Bone marrow (tissue), 2 donors: ENCODE results near the gene XAB2.

Experiments used
- DNase-seq, 2 donors: peaks; one replicate each; lab custom pipeline; 2025; lab: John Stamatoyannopoulos, UW

Gene XAB2

DNA sequence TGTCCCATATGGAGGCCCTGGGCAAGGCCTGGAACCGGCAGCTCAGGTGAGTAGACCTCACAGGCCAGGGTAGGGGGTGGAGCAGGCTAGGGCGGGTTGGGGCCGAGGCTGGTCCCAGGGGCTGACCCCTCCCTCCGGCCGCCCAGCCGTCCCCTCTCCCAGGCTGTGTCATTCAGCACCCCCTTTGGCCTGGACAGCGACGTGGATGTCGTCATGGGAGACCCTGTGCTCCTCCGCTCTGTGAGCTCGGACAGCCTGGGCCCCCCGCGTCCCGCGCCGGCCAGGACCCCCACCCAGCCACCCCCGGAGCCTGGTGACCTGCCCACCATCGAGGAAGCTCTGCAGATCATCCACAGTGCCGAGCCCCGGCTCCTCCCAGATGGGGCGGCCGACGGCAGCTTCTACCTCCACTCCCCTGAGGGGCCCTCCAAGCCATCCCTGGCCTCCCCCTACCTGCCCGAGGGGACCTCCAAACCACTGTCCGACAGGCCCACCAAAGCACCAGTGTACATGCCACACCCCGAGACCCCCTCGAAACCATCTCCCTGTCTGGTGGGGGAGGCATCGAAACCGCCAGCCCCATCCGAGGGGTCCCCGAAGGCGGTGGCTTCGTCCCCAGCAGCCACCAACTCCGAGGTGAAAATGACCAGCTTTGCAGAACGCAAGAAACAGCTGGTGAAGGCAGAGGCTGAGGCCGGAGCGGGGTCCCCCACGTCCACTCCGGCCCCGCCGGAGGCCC, 17.6 kb downstream of the XAB2 start:
- DNase-seq = no peak

DNA sequence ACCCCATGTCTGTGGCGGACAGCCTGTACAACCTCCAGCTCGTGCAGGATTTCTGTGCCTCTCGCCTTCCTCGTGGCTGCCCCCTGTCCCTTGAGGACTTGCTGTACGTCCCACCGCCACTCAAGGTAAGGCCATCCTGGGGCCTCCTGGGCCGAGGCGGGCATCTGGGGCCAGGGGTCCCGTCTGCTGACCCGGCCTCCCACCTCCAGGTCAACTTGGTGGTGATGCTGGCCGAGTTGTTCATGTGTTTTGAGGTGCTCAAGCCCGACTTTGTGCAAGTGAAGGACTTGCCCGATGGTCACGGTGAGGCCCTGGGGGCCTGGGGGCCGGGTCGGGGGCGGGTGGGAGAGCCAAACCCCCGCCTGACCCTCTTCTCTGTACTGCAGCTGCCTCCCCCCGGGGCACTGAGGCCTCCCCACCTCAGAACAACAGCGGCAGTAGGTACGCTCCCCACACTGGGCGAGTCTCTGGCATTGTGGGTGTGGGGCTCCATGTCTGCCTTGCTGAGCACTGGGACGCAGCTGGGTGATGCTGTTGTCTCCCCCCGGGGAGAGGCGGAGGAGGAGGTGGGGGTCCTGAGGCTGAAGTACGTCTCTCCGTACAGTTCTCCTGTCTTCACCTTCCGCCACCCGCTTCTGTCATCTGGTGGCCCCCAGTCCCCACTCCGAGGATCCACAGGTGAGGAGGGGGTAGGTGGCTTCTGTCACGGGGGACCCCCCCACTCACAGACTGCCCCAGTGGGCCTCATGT, 18.7 kb downstream of the XAB2 start:
- DNase-seq = no peak

DNA sequence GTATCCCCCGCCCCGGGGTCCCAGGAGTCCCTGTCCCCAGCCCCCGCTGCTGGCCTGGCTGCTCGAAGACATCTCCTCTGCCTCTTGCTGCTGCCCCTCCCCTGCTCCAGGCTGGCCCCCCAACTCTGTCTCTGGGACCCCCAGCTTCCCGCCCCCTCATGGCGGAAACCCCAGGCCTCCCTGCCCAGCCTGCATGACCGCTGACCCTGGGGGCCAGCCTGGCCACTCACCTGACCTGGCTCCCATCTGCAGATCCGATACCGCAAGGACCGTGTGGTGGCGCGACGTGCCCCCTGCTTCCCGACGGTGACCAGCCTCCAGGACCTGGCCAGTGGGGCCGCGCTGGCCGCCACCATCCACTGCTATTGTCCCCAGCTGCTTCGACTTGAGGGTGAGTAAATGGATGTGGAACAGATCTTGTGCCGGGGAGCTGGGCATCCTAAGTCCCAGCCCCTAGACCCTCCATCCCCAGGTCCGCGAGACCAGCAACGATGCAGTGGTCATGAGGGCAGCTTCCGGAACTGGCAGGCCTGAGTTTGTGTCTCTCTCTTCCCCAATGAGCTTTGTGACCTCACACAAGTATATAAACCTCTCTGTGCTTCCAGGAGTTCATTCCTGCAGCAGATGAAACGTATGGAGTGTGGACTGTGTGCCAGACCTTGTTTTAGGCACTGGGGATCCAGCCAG, 21.3 kb downstream of the XAB2 start:
- no peak for DNase-seq

- DNase-seq = no peak
Observed at GRCh38 chr19:7607212-7607873, 22.0 kb downstream of the XAB2 start.

DNA sequence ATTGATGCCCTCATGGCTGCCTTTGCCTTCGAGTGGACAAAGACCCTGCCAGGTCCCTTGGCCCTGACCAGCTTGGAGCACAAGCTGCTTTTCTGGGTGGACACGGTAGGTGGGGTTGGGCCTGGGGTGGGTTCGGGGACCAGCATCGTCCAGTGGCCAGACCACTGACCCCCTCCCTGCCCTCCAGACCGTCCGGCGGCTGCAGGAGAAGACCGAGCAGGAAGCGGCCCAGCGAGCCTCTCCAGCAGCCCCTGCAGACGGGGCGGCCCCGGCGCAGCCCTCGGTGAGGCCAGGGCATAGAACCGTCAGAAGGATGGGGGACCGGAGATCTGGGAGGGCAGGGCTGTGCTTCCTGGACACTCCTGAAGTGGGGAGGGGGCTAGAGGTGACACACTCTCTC, 23.1 kb downstream of the XAB2 start:
- DNase-seq = no peak

- peak in 1 of 2 donors; percentile 18 for DNase-seq
Observed at GRCh38 chr19:7605490-7606222, 23.7 kb downstream of the XAB2 start.

GRCh38 chr19:7603919-7604318, 25.4 kb downstream of the XAB2 start:
- DNase-seq = no peak

GRCh38 chr19:7602935-7603497, 26.3 kb downstream of the XAB2 start:
- DNase-seq = no peak

DNA sequence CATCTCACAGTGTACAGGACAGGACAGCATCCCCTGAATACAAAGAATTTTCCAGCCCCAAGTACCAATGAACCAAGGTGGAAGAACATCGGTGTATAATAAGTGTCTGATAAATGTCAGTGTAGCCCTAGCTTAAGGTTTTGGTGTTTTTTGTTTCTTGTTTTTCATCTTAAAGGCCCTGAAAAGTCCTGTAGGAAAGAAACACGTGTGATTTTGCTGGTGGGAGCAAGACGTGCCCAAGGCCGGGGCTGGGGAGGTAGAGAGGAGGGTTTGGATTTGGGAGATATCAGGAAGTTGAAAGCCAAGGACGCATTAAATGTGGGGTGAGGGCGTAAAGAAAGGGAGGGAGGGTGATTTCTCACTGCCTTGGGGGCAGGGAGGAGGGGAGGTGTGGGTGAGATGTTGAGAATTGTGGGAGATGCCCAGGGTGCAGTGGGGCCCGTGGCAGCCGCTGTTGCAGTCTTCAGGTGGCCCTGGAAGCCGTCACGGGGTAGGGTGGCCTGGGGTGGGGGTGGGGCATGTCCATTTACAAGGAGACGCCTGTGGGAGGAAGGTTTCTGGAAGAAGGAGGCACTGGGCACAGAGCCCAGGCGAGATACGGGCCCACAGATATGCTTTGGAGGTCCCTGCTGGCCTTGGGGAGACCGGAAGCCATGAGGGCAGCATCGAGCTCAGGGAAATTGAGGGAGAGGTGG, 27.0 kb downstream of the XAB2 start:
- DNase-seq = no peak

DNA sequence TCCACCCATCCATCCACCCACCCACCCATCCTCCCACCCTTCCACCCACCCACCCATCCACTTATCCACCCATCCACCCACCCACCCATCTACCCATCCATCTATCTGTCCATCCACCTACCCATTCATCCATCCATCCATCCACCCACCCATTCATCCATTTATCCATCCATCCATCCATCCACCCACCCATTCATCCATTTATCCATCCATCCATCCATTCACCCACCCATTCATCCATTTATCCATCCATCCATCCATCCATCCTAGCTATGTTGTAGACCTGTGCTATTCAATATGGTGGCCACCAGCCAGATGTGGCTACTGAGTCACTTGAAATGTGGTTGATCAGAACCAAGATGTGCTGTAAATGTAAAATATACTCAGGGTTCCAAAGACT, 28.6 kb downstream of the XAB2 start:
- no peak for DNase-seq

DNA sequence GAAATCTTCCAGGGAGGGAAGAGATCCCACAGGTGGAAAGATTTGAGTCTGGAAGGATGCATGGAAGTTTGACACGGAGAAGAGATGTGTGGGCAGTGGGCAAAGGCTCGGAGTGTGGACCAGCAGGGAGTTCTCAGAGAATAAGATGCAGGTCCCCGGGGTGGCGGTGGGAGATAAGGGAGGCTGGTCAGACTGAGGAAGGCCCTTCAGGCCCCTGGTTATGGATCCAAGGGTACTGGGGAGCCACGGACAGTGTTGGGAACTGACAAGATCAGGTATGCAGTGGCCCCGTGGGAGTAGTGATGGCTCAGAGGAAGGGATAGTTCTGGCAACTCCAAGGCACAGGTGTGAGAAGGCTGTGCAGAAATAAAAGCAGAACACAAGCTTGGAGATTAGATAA, 31.2 kb downstream of the XAB2 start:
- DNase-seq = no peak

DNA sequence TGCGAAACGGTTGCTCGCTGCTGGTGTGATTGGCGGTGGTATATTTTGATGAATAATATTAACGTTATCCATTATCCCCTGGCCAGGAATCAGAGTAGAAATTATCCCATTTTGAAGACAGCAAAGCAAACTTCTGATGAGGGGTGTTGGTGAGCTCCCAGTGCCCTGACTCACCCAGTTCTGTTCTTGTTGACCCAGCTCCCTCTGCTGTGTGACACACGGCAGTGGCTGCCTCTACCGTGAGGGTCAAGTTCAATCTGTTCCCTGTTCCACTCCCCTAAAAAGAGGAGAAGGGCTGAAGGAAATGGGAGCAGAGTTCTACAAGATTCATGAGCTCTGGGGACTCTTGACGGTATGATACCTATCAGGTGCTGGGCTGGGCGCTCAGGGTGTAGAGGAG, 31.7 kb downstream of the XAB2 start:
- DNase-seq = no peak

DNA sequence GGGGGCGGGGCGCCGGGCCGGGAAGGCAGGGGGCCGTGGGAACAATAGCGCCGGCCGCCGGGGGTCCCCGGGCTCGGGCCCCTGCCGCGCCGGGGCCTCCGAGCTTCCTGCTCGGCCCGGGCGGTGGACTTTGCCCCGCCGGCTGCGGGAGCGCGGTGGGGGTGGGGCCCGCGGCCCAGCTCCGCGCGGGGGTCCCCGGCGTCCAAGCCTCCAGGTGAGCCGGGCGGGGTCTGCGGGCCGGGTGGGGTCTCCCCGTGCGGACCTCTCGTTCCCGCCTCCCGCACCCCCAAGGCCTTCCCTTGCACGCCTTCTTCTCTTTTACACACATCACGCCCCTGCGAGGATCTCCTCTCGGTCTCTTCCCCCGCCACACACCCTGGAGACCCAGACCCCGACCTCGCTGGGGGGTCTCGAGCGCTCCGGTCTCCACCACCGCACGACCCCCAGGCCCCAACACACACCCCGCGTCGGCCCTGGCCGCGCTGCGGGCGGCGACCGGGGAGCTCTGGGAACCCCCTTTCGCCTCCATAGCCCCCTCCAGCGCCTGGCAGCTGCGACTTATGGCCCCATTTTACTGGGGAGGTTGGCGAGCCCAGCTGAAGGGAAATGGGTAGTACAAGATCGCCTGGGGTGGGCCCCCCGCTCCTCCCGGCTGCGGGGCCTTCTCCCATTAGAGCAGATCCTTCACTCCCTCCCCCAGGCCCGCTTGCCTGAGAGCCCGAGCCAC, 33.0 kb downstream of the XAB2 start:
- DNase-seq = no peak

GRCh38 chr19:7595466-7596133, 33.7 kb downstream of the XAB2 start, which contains the start of gene CAMSAP3:
CAMSAP3 (plus strand) TSS chr19:7595863; CDS start chr19:7596003, 140 bp downstream.
- no peak for DNase-seq

GRCh38 chr19:7590256-7590655, 39.1 kb downstream of the XAB2 start:
- no peak for DNase-seq

- no peak for DNase-seq
Observed at GRCh38 chr19:7589822-7590221, 39.5 kb downstream of the XAB2 start.

- DNase-seq = no peak
Observed at GRCh38 chr19:7582446-7582845, 46.9 kb downstream of the XAB2 start.

GRCh38 chr19:7579182-7579581, 50.2 kb downstream of the XAB2 start:
- DNase-seq = no peak

DNA sequence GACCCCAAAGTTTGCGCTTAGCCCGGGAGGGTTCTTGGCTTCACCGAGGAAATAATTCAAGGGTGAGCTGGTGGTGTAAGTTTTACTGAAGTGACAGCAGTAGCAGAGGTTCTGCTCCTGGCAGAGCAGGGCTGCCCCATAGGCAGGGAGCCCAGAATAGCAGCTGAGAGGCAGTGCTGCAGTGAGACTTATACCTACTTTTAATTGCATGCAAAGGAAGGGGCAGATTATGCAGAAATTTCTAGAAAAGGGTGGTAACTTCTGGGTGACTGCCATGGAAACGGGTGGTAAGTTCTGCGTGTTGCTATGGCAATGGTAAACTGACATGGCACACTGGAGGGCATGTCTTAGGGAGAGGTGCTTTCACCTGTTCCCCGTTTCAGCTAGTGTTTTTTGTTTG, 51.2 kb downstream of the XAB2 start:
- DNase-seq = no peak
